Measurements from ENCODE around the gene CYTL1.

- no peak for TF ChIP-seq CTCF (IDR thresholded peaks at IDR 0.05)
- no peak for TF ChIP-seq POLR2A (IDR thresholded peaks at IDR 0.05)
Measured at GRCh38 chr4:5033281-5033841, 14.1 kb upstream of the CYTL1 start.

Measured in body of pancreas (tissue), 4 donors.